SK-N-MC (cell line): ENCODE data around the gene CFAP70.

Experiments used
- DNase-seq: peaks from one replicate; pipeline ENCODE4 v3.0.0-alpha.2; 2011; ENCODE audit warnings: low read depth, low spot score
- H3K27ac ChIP-seq: fragments of 200-600 bp; sonication (generic); 2 replicates; pipeline ENCODE4 v1.5.1; 2016; ENCODE audit warnings: mixed run types
- H3K36me3 ChIP-seq: fragments of 200-600 bp; sonication (generic); 2 replicates; pipeline ENCODE4 v1.6.1; 2017; ENCODE audit warnings: antibody characterized with exemption, low read length, mixed read lengths; ENCODE audit not compliant: insufficient read depth
- H3K4me3 ChIP-seq: fragments of 200-600 bp; sonication (generic); 2 replicates; pipeline ENCODE4 v1.5.1; 2016
- H3K9ac ChIP-seq: fragments of 200-600 bp; sonication (generic); 2 replicates; pipeline ENCODE4 v1.8.0; 2017; ENCODE audit warnings: mixed run types, mixed read lengths; ENCODE audit not compliant: insufficient read length
- H3K9me3 ChIP-seq: fragments of 200-600 bp; sonication (generic); 2 replicates; pipeline ENCODE4 v1.6.1; 2017; ENCODE audit warnings: low read depth, mild to moderate bottlenecking, antibody characterized with exemption, low read length, moderate library complexity, mixed read lengths
- EZH2 ChIP-seq: fragments of 200-600 bp; sonication (generic); IDR thresholded peaks from one replicate; pipeline ENCODE4 v1.6.1; 2017; ENCODE audit warnings: antibody characterized with exemption
- FOXP2 ChIP-seq: optimal IDR thresholded peaks from 2 replicates; pipeline ENCODE3; 2011; ENCODE audit warnings: mild to moderate bottlenecking, moderate library complexity; ENCODE audit not compliant: insufficient read depth; ENCODE audit errors: extremely low read length, control extremely low read depth
- POLR2AphosphoS5 ChIP-seq: IDR thresholded peaks from 2 replicates; pipeline ENCODE4 v1.6.1; 2012; ENCODE audit warnings: mild to moderate bottlenecking, low read depth, low read length, borderline replicate concordance

Gene CFAP70

GRCh38 chr10:73358331-73359279 is at the start of gene CFAP70:
Gene CFAP70, minus strand, starts transcription at chr10:73358864. Its CDS starts 4,068 bp downstream, at chr10:73354796.
- peak within 1 kb of the TSS; percentile 78 for H3K9ac ChIP-seq
- no peak for TF ChIP-seq EZH2
- TF ChIP-seq POLR2AphosphoS5 = peak; percentile 73
- no peaks in the 10 kb centered on the region for H3K9me3 ChIP-seq
- no peaks in the 10 kb centered on the region for H3K36me3 ChIP-seq
- H3K27ac ChIP-seq = no peak within 1 kb of the TSS
- H3K4me3 ChIP-seq = peak within 1 kb of the TSS; percentile 82
- peak; percentile 56 for DNase-seq

GRCh38 chr10:73408061-73408460 is 49.4 kb upstream of the CFAP70 start:
- Histone ChIP-seq H3K4me3 (no peak overlapping the region), H3K36me3 (no peaks in the 10 kb centered on the region), H3K9me3 (no peaks in the 10 kb centered on the region), H3K9ac (no peak overlapping the region), H3K27ac (no peak overlapping the region)
- no peak for TF ChIP-seq POLR2AphosphoS5
- TF ChIP-seq FOXP2 = no peak
- TF ChIP-seq EZH2 = no peak
- no peak for DNase-seq

- Histone ChIP-seq H3K27ac (no peak overlapping the region), H3K9me3 (no peaks in the 10 kb centered on the region), H3K9ac (no peak overlapping the region), H3K4me3 (no peak overlapping the region), H3K36me3 (no peaks in the 10 kb centered on the region)
- TF ChIP-seq EZH2 (no peak), FOXP2 (no peak), POLR2AphosphoS5 (no peak)
- no peak for DNase-seq
These were observed 48.8 kb upstream of the CFAP70 start for GRCh38 chr10:73407495-73407894.

- Histone ChIP-seq H3K9ac (no peak overlapping the region), H3K36me3 (no peaks in the 10 kb centered on the region), H3K27ac (no peak overlapping the region), H3K9me3 (no peaks in the 10 kb centered on the region), H3K4me3 (no peak overlapping the region)
- TF ChIP-seq FOXP2 = no peak
- no peak for TF ChIP-seq EZH2
- TF ChIP-seq POLR2AphosphoS5 = no peak
- no peak for DNase-seq
These were observed 48.2 kb upstream of the CFAP70 start for GRCh38 chr10:73406846-73407245.

- Histone ChIP-seq H3K4me3 (no peak overlapping the region), H3K27ac (no peak overlapping the region), H3K9ac (no peak overlapping the region), H3K9me3 (no peaks in the 10 kb centered on the region), H3K36me3 (no peaks in the 10 kb centered on the region)
- TF ChIP-seq EZH2 (no peak), POLR2AphosphoS5 (no peak), FOXP2 (no peak)
- no peak for DNase-seq
These were observed 46.9 kb upstream of the CFAP70 start for GRCh38 chr10:73405556-73405955.

- H3K36me3 ChIP-seq = no peaks in the 10 kb centered on the region
- DNase-seq = no peak
- no peak overlapping the region for H3K9ac ChIP-seq
- TF ChIP-seq POLR2AphosphoS5 (no peak), EZH2 (no peak), FOXP2 (no peak)
- no peak overlapping the region for H3K4me3 ChIP-seq
- no peak overlapping the region for H3K27ac ChIP-seq
- no peaks in the 10 kb centered on the region for H3K9me3 ChIP-seq
These were observed 46.0 kb upstream of the CFAP70 start for GRCh38 chr10:73404690-73405089.

- TF ChIP-seq POLR2AphosphoS5 (no peak), EZH2 (no peak), FOXP2 (no peak)
- Histone ChIP-seq H3K27ac (no peak overlapping the region), H3K9ac (no peak overlapping the region), H3K9me3 (no peaks in the 10 kb centered on the region), H3K36me3 (no peaks in the 10 kb centered on the region), H3K4me3 (no peak overlapping the region)
- DNase-seq = no peak
These were observed 43.0 kb upstream of the CFAP70 start for GRCh38 chr10:73401636-73402035.

- Histone ChIP-seq H3K9me3 (no peaks in the 10 kb centered on the region), H3K9ac (no peak overlapping the region), H3K27ac (no peak overlapping the region), H3K36me3 (peaks cover 12% of the 10 kb centered on the region), H3K4me3 (no peak overlapping the region)
- DNase-seq = no peak
- TF ChIP-seq FOXP2 (no peak), POLR2AphosphoS5 (no peak), EZH2 (no peak)
These were observed 40.4 kb upstream of the CFAP70 start for GRCh38 chr10:73399063-73399462.
